Ishikawa (cell line): ENCODE data around the gene MCF2L.

Source experiments
- CEBPB ChIP-seq: IDR thresholded peaks from 2 replicates; pipeline ENCODE4 v1.6.1; 2012
- CREB1 ChIP-seq: IDR thresholded peaks from 2 replicates; pipeline ENCODE4 v1.6.1; 2012; ENCODE audit warnings: low read depth
- EGR1 ChIP-seq: IDR thresholded peaks from 2 replicates; pipeline ENCODE4 v1.6.1; 2012
- EP300 ChIP-seq: IDR thresholded peaks from 2 replicates; pipeline ENCODE4 v1.6.1; 2012; ENCODE audit warnings: borderline replicate concordance
- FOXM1 ChIP-seq: IDR thresholded peaks from 2 replicates; pipeline ENCODE4 v1.6.1; 2012; ENCODE audit warnings: low read depth, borderline replicate concordance
- NFIC ChIP-seq: IDR thresholded peaks from 2 replicates; pipeline ENCODE4 v1.6.1; 2012
- RAD21 ChIP-seq: IDR thresholded peaks from 2 replicates; pipeline ENCODE4 v1.6.1; 2012; ENCODE audit warnings: low read depth
- TAF1 ChIP-seq: IDR thresholded peaks from 2 replicates; pipeline ENCODE4 v1.6.1; 2012; ENCODE audit warnings: low read depth, mild to moderate bottlenecking
- TCF12 ChIP-seq: IDR thresholded peaks from 2 replicates; pipeline ENCODE4 v1.6.1; 2012; ENCODE audit warnings: low read depth
- TEAD4 ChIP-seq: IDR thresholded peaks from 2 replicates; pipeline ENCODE4 v1.6.1; 2012
- YY1 ChIP-seq: IDR thresholded peaks from 2 replicates; pipeline ENCODE4 v1.6.1; 2012; ENCODE audit warnings: low read depth
- ZBTB7A ChIP-seq: IDR thresholded peaks from 2 replicates; pipeline ENCODE4 v1.6.1; 2012; ENCODE audit warnings: low read depth
- TF ChIP-seq, protein P1 (sequence below): IDR thresholded peaks from 2 replicates; pipeline ENCODE4 v1.6.1; 2012; ENCODE audit warnings: low read depth, mild to moderate bottlenecking
- TF ChIP-seq, protein P2 (sequence below): IDR thresholded peaks from 2 replicates; pipeline ENCODE4 v1.6.1; 2012
- TF ChIP-seq, protein P3 (sequence below): IDR thresholded peaks from 2 replicates; pipeline ENCODE4 v1.6.1; 2012

MCF2L gene

DNA sequence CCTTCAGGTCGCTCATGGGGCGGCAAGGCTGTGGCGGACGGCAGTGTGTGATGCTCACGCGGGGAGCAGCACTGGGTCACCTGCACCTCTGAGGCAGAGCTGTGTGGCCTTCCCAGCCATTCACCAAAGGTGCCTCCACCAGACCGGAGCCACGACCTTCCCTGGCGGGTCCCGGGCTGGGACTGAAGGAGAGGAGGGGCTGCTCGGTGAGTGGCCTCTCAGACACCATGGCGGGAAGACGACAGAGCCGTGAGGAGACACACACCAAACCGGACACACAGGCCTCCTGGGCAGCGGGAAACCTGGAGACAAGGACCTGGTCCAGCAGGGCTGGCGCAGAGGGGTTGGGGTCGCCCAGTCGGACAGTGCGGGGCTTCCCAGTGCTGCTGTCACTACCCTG is 7.5 kb downstream of the MCF2L start:
- TF ChIP-seq CEBPB (no peak), EGR1 (no peak), CREB1 (no peak), EP300 (no peak), RAD21 (no peak), ZBTB7A (no peak)

DNA sequence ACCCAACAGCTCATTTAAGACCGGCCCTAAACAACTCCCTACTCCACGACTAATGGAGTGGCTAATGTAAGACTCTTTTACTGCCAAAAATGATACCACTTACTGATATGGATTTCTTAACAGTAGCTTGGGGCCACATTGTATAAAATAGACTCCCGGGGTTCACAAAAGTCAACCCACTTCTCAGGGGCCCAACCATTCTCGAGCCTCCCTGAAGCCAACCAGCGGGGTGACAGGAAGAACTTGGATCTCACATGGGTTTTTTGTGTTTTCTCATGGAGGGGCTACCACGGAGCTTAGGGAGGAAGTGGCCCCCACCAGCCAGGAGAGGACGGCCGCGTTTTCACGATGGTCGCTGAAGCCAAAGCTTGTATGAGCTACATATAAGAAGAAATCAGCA is 8.1 kb downstream of the MCF2L start:
- TF ChIP-seq YY1 (no peak), FOXM1 (no peak), EGR1 (no peak), TCF12 (no peak), ZBTB7A (no peak), NFIC (no peak), CREB1 (no peak), RAD21 (no peak)
- TF ChIP-seq, protein P1, sequence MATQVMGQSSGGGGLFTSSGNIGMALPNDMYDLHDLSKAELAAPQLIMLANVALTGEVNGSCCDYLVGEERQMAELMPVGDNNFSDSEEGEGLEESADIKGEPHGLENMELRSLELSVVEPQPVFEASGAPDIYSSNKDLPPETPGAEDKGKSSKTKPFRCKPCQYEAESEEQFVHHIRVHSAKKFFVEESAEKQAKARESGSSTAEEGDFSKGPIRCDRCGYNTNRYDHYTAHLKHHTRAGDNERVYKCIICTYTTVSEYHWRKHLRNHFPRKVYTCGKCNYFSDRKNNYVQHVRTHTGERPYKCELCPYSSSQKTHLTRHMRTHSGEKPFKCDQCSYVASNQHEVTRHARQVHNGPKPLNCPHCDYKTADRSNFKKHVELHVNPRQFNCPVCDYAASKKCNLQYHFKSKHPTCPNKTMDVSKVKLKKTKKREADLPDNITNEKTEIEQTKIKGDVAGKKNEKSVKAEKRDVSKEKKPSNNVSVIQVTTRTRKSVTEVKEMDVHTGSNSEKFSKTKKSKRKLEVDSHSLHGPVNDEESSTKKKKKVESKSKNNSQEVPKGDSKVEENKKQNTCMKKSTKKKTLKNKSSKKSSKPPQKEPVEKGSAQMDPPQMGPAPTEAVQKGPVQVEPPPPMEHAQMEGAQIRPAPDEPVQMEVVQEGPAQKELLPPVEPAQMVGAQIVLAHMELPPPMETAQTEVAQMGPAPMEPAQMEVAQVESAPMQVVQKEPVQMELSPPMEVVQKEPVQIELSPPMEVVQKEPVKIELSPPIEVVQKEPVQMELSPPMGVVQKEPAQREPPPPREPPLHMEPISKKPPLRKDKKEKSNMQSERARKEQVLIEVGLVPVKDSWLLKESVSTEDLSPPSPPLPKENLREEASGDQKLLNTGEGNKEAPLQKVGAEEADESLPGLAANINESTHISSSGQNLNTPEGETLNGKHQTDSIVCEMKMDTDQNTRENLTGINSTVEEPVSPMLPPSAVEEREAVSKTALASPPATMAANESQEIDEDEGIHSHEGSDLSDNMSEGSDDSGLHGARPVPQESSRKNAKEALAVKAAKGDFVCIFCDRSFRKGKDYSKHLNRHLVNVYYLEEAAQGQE = no peak
- TF ChIP-seq, protein P2, sequence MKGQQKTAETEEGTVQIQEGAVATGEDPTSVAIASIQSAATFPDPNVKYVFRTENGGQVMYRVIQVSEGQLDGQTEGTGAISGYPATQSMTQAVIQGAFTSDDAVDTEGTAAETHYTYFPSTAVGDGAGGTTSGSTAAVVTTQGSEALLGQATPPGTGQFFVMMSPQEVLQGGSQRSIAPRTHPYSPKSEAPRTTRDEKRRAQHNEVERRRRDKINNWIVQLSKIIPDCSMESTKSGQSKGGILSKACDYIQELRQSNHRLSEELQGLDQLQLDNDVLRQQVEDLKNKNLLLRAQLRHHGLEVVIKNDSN = no peak

DNA sequence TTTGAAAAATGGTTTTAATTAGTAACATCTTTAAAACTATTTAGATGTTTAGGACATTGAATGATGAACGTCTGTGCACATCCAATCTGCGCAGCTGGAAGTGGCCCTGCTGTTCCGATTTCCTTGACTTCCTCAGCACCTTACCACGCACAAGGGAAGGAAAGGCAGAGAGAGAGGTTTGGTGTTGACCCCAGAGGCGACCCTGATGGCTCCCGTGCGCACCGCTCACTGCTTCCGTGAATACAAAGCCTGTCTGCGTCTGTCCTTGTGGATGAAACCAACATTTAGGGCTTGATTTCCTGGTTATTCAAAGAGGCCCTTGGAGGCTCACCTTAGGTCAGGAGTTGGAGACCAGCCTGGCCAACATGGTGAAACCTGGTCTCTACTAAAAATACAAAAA is 8.5 kb downstream of the MCF2L start:
- TF ChIP-seq TCF12 (no peak), RAD21 (no peak), EP300 (no peak), YY1 (no peak), TAF1 (no peak), FOXM1 (no peak), NFIC (no peak), EGR1 (no peak), TEAD4 (no peak), CEBPB (no peak), ZBTB7A (no peak), CREB1 (no peak)
- TF ChIP-seq, protein P1 = no peak
- TF ChIP-seq, protein P3, sequence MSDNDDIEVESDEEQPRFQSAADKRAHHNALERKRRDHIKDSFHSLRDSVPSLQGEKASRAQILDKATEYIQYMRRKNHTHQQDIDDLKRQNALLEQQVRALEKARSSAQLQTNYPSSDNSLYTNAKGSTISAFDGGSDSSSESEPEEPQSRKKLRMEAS = no peak
- TF ChIP-seq, protein P2 = no peak

DNA sequence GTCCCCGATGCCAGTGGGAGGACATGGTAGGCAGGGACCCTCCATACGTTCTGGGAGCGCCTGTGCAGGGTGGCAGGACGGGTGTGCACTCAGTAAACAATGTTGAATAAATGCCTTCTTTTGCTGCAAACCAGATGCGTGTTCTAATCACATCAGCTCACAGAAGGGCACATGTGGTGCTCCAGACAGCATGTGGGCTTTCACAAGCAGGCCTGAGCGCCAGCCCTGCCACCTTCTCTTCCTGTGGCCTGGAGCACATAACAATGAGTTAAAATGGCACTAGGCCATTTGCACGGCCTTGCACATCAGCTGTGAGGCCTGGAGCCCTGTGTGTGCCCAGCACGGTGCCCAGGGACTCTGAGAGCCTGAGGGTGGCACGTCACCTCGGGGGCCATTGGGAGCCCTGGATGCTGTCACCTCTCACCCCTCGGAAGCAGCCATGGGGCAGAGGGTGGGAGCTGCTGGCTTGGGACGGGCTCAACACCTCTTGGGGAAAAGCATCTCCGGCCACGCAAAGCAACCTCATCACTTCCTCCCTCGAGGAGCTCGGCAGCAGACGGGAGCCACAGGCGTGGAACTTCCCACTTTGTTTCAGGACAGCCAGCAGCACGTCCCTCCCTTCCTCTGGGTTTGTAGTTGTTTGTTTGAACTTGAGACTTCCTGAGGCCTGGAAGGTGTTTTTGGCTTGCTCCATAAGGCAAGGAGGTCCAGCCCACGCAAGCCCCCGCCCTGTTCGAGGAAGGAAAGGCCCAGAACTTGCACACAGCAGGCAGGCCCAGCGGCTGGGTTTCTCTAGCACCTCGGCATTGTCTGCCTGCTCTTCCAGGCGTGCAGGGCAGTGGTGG is 9.8 kb downstream of the MCF2L start:
- TF ChIP-seq RAD21 = no peak
- no peak for TF ChIP-seq CEBPB
- TF ChIP-seq EGR1 = no peak
- TF ChIP-seq TAF1 = no peak
- TF ChIP-seq ZBTB7A = no peak
- TF ChIP-seq CREB1 = no peak
- TF ChIP-seq YY1 = no peak
- no peak for TF ChIP-seq NFIC
- TF ChIP-seq TEAD4 = no peak
- no peak for TF ChIP-seq EP300
- no peak for TF ChIP-seq TCF12
- TF ChIP-seq, protein P1 = no peak
- TF ChIP-seq FOXM1 = no peak
- TF ChIP-seq, protein P3 = no peak
- TF ChIP-seq, protein P2 = no peak
